Gastrocnemius medialis (tissue), 4 donors: ENCODE data around the gene TOM1. TPM values are rescaled to one million over a fixed set of nuclear protein-coding genes. Genes with fewer than 3 reads are reported as not detected.

Source experiments
- ATAC-seq, 2 donors: fragments of 150-250 bp; one replicate each; pipeline ENCODE4 v1.9.1; 2016
- DNase-seq, 2 donors: peaks; one replicate each; pipeline ENCODE4 v3.0.0-alpha.2; 2019
- H3K27ac ChIP-seq, 4 donors: fragments of 200-600 bp; sonication (generic); 1 replicate in 1 of 4; 2 replicates in 3 of 4; pipeline ENCODE4 v1.5.1; 2016 to 2018; ENCODE audit warnings: mild to moderate bottlenecking in 2 of 4, moderate library complexity in 1 of 4
- H3K27me3 ChIP-seq, 3 donors: fragments of 200-600 bp; sonication (generic) in 2 of 3; 1 replicate in 1 of 3; 2 replicates in 2 of 3; pipeline versions ENCODE4 v1.5.1 to v1.6.0; 2016 to 2019; ENCODE audit warnings: mild to moderate bottlenecking in 1 of 3, moderate library complexity in 1 of 3
- H3K36me3 ChIP-seq, 2 donors: fragments of 200-600 bp; sonication (generic) in 1 of 2; one replicate each; pipeline ENCODE4 v1.5.1; 2017 to 2018
- H3K4me1 ChIP-seq, 2 donors: fragments of 200-600 bp; sonication (generic) in 1 of 2; one replicate each; pipeline ENCODE4 v1.5.1; 2016 to 2017; ENCODE audit warnings: mild to moderate bottlenecking in 2 of 2
- H3K4me3 ChIP-seq, 4 donors: fragments of 200-600 bp; sonication (generic) in 3 of 4; 1 replicate in 1 of 4; 2 replicates in 3 of 4; pipeline ENCODE4 v1.5.1; 2016 to 2019; ENCODE audit warnings: mild to moderate bottlenecking in 2 of 4
- H3K9me3 ChIP-seq, 3 donors: fragments of 200-600 bp; sonication (generic) in 2 of 3; 1 replicate in 1 of 3; 2 replicates in 2 of 3; pipeline ENCODE4 v1.5.1; 2016 to 2019
- CTCF ChIP-seq, 5 experiments: fragments of 450-650 bp in 3 of 5; fragments of 200-600 bp in 2 of 5; sonication (generic) in 2 of 5; IDR thresholded peaks in 4 of 5; conservative IDR thresholded peaks in 1 of 5; 1 replicate in 4 of 5; 2 replicates in 1 of 5; pipeline ENCODE4 v1.5.1; 2016 to 2019; ENCODE audit warnings: antibody characterized with exemption in 5 of 5, mild to moderate bottlenecking in 3 of 5, moderate library complexity in 3 of 5
- POLR2A ChIP-seq, 2 donors: fragments of 450-650 bp; IDR thresholded peaks; one replicate each; pipeline ENCODE4 v1.6.1; 2017; ENCODE audit warnings: antibody characterized with exemption in 2 of 2, mild to moderate bottlenecking in 2 of 2, moderate library complexity in 2 of 2
- in situ Hi-C, 4 donors: fragments of 200-750 bp; cut with MboI; loops; one replicate each; pipeline versions ENCODE4 v1.15.0 to v1.8.0; 2017; ENCODE audit warnings: low sequenced_read_pairs in 4 of 4
- intact Hi-C: fragments of 100-400 bp; cut with DNase I; formaldehyde crosslinking; loops from one replicate; pipeline ENCODE4 v1.15.1; 2023; ENCODE audit warnings: low total_unique reads
- total RNA-seq, 4 donors: library from RNA; depleted of rRNA; stranded (reverse); fragments of >200 nt; gene quantifications; one replicate each; pipeline versions ENCODE4 v1.1.0 to v1.2.3, GENCODE V29; 2016

The TOM1 gene
- total RNA-seq, 4 donors from 2014 or later = 363 to 609 (median 425) TPM

DNA sequence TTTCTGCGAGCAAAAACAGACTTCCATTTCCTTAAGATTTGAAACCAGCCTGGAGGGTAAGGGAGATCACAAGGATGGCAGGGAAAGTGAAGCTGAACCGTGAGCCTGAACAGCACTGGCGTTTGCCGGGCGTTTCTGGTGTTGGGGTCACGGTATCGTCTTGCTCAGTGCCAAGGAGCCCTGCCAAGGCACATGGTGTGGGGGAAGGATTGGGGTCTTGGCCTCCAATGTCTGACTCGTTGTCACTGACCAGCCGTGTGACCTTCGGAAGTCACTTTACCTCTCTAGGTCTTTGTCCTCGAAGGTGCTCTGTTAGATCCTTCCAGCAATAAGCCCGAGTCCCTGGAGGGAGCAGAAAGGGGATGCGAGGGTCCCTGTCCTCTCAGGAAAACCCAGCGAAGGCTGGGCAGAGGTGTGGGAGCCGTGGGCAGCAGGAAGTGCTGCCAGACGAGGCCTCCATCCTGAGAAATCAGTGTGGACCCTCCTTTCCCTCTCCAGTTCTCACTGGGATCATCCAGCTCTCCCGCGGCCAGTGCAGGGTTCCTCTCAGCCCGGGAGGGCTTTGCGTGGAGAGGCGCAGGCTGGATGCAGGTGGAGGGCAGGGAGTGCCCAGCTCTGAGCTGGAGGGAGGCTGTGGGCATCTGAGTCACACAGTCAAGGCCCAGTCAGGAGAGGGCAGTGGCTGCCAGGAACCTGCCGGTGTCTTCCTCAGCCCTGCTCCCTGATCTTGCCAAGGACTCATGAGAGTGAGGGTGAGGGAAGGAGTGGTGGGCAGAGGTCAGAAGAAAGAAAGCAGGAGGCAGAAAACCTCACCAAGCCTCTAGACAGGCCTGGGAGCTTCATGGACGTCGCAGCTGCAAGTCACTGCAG, 18.9 kb downstream of the TOM1 start:
- in situ Hi-C loops (no loop called here), intact Hi-C loops (loop anchor here (10.0 kb wide), 2 partner anchors 526 to 1146 kb away; no protein-coding TSS in a partner anchor)
- H3K9me3 ChIP-seq = no peaks in the 10 kb centered on the region
- H3K27me3 ChIP-seq = no peaks in the 10 kb centered on the region
- DNase-seq (peak; percentile 31 to 58), ATAC-seq (no peak)
- peak; percentile 31 to 49 for TF ChIP-seq POLR2A (IDR thresholded peaks at IDR 0.05)
- TF ChIP-seq CTCF (IDR thresholded peaks at IDR 0.05 in 4 of 5, conservative IDR thresholded peaks at IDR 0.05 in 1 of 5) = no peak
- H3K27ac ChIP-seq = peak overlapping the region; percentile 95 to 99 (median 97)
- H3K36me3 ChIP-seq = peaks cover 0 to 50% of the 10 kb centered on the region in 2 donors
- peaks cover 44 to 52% of the 10 kb centered on the region in 2 donors for H3K4me1 ChIP-seq
- H3K4me3 ChIP-seq = no peak overlapping the region

GRCh38 chr22:35319244-35319985, 19.7 kb downstream of the TOM1 start:
- H3K9me3 ChIP-seq = no peaks in the 10 kb centered on the region
- no peaks in the 10 kb centered on the region for H3K27me3 ChIP-seq
- in situ Hi-C loops (no loop called here), intact Hi-C loops (loop anchor here (10.0 kb wide), 2 partner anchors 525 to 1145 kb away; no protein-coding TSS in a partner anchor)
- H3K36me3 ChIP-seq = peaks cover 0 to 58% of the 10 kb centered on the region in 2 donors
- H3K4me3 ChIP-seq = no peak overlapping the region
- no peak for ATAC-seq
- peak in 1 of 2 donors; percentile 9 for DNase-seq
- peaks cover 36 to 44% of the 10 kb centered on the region in 2 donors for H3K4me1 ChIP-seq
- no peak for TF ChIP-seq CTCF (IDR thresholded peaks at IDR 0.05 in 4 of 5, conservative IDR thresholded peaks at IDR 0.05 in 1 of 5)
- no peak for TF ChIP-seq POLR2A (IDR thresholded peaks at IDR 0.05)
- peak overlapping the region; percentile 95 to 99 (median 97) for H3K27ac ChIP-seq

DNA sequence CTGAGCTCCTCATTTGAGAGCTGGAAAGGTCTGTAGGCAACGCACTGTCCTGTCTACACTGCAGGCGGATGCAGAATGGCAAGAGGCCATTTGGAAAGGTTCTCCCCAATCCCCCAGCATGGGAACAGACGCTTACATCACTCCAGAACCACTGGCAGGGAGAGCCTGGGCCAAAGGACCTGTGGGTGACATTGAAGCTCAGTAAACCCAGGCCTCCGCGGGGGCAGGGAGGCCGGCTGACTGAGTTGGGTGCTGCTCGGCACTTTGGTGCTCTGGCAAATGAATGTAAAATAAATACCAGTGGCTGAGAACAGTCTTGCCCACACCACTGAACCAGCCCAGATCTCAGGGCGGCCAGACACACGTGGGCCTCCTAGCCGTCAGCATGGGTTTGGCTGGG, 22.4 kb downstream of the TOM1 start:
- Histone ChIP-seq H3K9me3 (no peaks in the 10 kb centered on the region), H3K4me3 (no peak overlapping the region), H3K36me3 (peaks cover 0 to 86% of the 10 kb centered on the region in 2 donors), H3K27ac (peak overlapping the region; percentile 58 to 98 (median 76)), H3K4me1 (peaks cover 12 to 22% of the 10 kb centered on the region in 2 donors), H3K27me3 (no peaks in the 10 kb centered on the region)
- ATAC-seq = peak; percentile 32 to 57
- TF ChIP-seq CTCF (IDR thresholded peaks at IDR 0.05 in 4 of 5, conservative IDR thresholded peaks at IDR 0.05 in 1 of 5) (no peak), POLR2A (IDR thresholded peaks at IDR 0.05) (peak; percentile 29 to 58)
- intact Hi-C loops = no loop called here
- DNase-seq = peak in 1 of 2 donors; percentile 69
- in situ Hi-C loops = no loop called here

GRCh38 chr22:35322893-35323292, 23.2 kb downstream of the TOM1 start:
- H3K27me3 ChIP-seq = no peaks in the 10 kb centered on the region
- no peak for DNase-seq
- ATAC-seq = no peak
- intact Hi-C loops = no loop called here
- H3K4me3 ChIP-seq = no peak overlapping the region
- H3K4me1 ChIP-seq = peaks cover 5 to 14% of the 10 kb centered on the region in 2 donors
- no peaks in the 10 kb centered on the region for H3K9me3 ChIP-seq
- peaks cover 0 to 86% of the 10 kb centered on the region in 2 donors for H3K36me3 ChIP-seq
- in situ Hi-C loops = no loop called here
- TF ChIP-seq POLR2A (IDR thresholded peaks at IDR 0.05) (no peak), CTCF (IDR thresholded peaks at IDR 0.05 in 4 of 5, conservative IDR thresholded peaks at IDR 0.05 in 1 of 5) (no peak)
- peak overlapping the region; percentile 58 to 98 (median 76) for H3K27ac ChIP-seq
